Measurements from ENCODE around the gene COMP. TPM values are rescaled to one million over a fixed set of nuclear protein-coding genes. Genes with fewer than 3 reads are reported as not detected.

Gene COMP
- total RNA-seq, 4 donors from 2014 or later, result 1.3 to 8.0 (median 5.3) TPM; not detected in 1

DNA sequence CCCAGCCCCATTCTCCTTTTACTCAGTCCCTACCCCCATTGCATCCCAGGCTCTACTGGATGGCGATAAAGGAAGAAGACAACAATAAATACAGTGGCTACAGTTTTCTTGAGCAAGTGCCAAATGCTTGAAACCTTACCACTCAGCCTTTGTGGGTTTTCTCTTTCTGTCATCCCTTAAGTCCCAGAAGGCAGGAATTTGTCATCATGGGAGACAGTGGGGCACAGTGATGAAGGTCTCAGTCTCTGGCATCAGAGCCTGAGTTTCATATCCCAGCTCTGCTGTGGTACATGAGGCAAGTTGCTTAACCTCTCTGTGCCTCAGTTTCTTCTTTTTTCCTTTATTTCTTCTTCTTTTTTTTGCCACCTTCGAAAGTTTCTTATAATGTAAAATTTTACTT is 5.1 kb upstream of the COMP start:
- Histone ChIP-seq H3K4me1 (peaks cover 0 to 16% (median 5%) of the 10 kb centered on the region in 3 donors), H3K36me3 (no peaks in the 10 kb centered on the region), H3K27me3 (peaks cover under 1 to 99% (median 5%) of the 10 kb centered on the region in 4 donors), H3K27ac (no peak overlapping the region), H3K9me3 (no peaks in the 10 kb centered on the region), H3K4me3 (no peak overlapping the region)
- no peak for DNase-seq
- intact Hi-C loops (cut with DNase I), result no loop called here
- 54 to 66% methylated on average over 2 of the region's 2 CpGs for WGBS, 2 donors
- TF ChIP-seq, protein P1, sequence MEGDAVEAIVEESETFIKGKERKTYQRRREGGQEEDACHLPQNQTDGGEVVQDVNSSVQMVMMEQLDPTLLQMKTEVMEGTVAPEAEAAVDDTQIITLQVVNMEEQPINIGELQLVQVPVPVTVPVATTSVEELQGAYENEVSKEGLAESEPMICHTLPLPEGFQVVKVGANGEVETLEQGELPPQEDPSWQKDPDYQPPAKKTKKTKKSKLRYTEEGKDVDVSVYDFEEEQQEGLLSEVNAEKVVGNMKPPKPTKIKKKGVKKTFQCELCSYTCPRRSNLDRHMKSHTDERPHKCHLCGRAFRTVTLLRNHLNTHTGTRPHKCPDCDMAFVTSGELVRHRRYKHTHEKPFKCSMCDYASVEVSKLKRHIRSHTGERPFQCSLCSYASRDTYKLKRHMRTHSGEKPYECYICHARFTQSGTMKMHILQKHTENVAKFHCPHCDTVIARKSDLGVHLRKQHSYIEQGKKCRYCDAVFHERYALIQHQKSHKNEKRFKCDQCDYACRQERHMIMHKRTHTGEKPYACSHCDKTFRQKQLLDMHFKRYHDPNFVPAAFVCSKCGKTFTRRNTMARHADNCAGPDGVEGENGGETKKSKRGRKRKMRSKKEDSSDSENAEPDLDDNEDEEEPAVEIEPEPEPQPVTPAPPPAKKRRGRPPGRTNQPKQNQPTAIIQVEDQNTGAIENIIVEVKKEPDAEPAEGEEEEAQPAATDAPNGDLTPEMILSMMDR (IDR thresholded peaks at IDR 0.05), result no peak
- no peak for TF ChIP-seq POLR2A (IDR thresholded peaks at IDR 0.05)

DNA sequence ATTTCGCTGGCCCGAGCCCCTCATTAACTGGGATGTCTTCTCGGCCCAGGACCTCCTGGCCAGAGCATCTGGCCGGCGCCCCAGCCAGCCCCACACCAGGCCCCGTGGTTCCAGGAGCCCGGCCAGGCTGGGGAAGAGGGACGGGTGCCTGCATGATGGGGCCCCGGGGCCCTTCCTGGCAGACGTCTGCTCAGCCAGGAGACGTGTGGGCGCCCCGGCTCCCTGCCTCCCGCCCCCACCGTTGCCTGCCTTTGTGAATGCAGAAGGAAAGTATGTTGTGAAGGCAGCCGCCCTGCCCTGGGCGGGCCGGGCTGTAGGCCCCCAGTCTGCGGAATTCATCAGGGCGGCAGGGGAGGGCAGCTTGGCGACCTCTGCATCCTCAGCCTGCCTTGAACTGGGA is 4.4 kb upstream of the COMP start:
- H3K27ac ChIP-seq, result no peak overlapping the region
- peaks cover 5 to 23% (median 11%) of the 10 kb centered on the region in 3 donors for H3K4me1 ChIP-seq
- peaks cover 8 to 99% (median 12%) of the 10 kb centered on the region in 4 donors for H3K27me3 ChIP-seq
- DNase-seq, result no peak
- intact Hi-C loops (cut with DNase I), result no loop called here
- H3K4me3 ChIP-seq, result no peak overlapping the region
- TF ChIP-seq POLR2A (IDR thresholded peaks at IDR 0.05), result no peak
- TF ChIP-seq, protein P1 (IDR thresholded peaks at IDR 0.05), result no peak
- WGBS, 2 donors, result 0 to 10% methylated on average over 1 to 4 of the region's 21 CpGs
- H3K9me3 ChIP-seq, result no peaks in the 10 kb centered on the region
- no peaks in the 10 kb centered on the region for H3K36me3 ChIP-seq

DNA sequence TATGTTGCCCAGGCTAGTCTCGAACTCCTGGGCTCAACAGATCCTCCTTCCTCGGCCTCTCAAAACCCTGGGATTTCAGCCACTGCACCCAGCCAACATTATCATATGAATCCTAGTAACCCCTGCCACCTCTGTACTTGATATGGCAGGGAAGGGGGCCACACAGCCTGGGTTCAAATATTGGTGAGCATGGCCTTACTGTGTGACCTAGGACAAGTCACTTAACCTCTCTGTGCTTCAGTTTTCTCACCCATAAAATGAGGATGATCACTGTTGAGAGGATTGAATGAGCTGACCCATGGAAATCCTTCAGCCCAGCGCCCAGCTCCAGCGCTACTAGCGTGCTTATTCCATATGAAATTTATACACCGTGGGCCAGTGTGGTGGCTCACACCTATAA is 3.6 kb upstream of the COMP start:
- no peak for DNase-seq
- no peak overlapping the region for H3K27ac ChIP-seq
- TF ChIP-seq, protein P1 (IDR thresholded peaks at IDR 0.05), result no peak
- no peak for TF ChIP-seq POLR2A (IDR thresholded peaks at IDR 0.05)
- H3K36me3 ChIP-seq, result no peaks in the 10 kb centered on the region
- no peaks in the 10 kb centered on the region for H3K9me3 ChIP-seq
- 89 to 94% methylated on average over 6 of the region's 6 CpGs for whole genome bisulfite sequencing, 2 donors
- H3K4me1 ChIP-seq, result peaks cover 14 to 31% (median 18%) of the 10 kb centered on the region in 3 donors
- no peak overlapping the region for H3K4me3 ChIP-seq
- H3K27me3 ChIP-seq, result peaks cover 16 to 99% (median 20%) of the 10 kb centered on the region in 4 donors
- intact Hi-C loops (cut with DNase I), result no loop called here

DNA sequence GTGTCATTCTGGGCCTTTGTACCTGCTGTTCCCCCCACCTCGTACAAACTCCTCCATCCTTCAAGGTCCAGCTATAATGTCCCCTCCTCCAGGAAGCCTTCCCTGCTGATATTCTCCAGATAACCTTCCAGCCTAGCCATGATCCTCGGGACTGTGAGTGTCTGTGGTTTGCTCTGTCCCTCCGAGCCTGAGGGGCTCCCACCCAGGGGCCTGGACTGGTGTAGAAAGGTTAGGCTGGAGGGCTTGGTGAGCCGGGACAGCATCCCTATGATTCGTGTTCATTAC is 2.9 kb upstream of the COMP start:
- intact Hi-C loops (cut with DNase I), result no loop called here
- Histone ChIP-seq H3K27me3 (peaks cover 22 to 100% (median 27%) of the 10 kb centered on the region in 4 donors), H3K9me3 (no peaks in the 10 kb centered on the region), H3K27ac (no peak overlapping the region), H3K36me3 (no peaks in the 10 kb centered on the region), H3K4me1 (peaks cover 21 to 37% (median 25%) of the 10 kb centered on the region in 3 donors), H3K4me3 (no peak overlapping the region)
- 52 to 62% methylated on average over 5 of the region's 5 CpGs for WGBS, 2 donors
- no peak for DNase-seq
- no peak for TF ChIP-seq POLR2A (IDR thresholded peaks at IDR 0.05)
- TF ChIP-seq, protein P1 (IDR thresholded peaks at IDR 0.05), result no peak

DNA sequence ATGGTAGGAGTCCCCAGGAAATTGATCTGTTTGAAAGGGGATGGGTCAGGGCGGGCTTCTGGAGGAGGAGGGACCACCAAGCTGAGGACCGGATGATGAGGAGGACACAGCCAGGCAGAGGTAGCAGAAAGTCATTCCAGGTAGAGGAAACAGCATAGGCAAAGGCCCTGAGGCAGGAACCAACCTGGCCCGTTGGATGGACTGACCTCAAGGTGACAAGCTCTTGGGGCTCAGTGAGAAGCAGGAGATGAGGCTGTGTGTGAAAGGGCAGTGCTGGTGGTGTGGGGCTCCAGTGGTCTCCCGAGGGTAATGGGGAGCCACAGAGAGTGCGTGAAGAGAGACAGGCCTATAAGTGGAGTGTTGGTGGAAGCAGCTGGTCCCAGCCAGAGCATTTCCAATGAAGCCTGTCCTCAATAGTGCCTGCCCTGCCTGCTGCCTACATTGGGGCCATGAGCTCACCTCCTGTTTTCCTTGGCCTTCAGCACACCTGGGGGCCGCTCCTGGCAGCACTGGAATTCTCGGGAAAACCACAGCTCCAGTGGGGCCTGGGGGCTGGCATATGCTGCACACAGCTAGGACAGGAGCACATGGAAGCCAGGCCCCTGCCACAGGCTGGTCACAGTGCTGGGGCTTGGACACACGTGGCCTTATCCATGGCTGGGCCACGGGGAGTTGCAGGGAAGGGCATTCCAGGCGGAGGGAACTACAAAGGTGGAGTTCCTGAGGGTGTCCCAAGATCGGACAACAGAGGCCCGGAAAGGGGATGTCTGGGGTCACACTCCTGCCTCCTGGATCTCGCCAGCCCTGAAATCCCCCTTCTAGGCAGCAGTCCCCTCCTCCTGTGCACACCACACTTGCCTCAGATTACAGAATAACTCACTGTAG is 2.3 kb upstream of the COMP start:
- H3K4me1 ChIP-seq, result peaks cover 27 to 40% (median 28%) of the 10 kb centered on the region in 3 donors
- no peak for TF ChIP-seq POLR2A (IDR thresholded peaks at IDR 0.05)
- TF ChIP-seq, protein P1 (IDR thresholded peaks at IDR 0.05), result no peak
- no peak overlapping the region for H3K27ac ChIP-seq
- no peaks in the 10 kb centered on the region for H3K36me3 ChIP-seq
- 79 to 84% methylated on average over 10 to 12 of the region's 13 CpGs for WGBS, 2 donors
- H3K27me3 ChIP-seq, result peaks cover 28 to 100% (median 32%) of the 10 kb centered on the region in 4 donors
- intact Hi-C loops (cut with DNase I), result no loop called here
- H3K9me3 ChIP-seq, result no peaks in the 10 kb centered on the region
- no peak for DNase-seq
- no peak overlapping the region for H3K4me3 ChIP-seq

Measured in esophagus squamous epithelium (tissue), 5 donors.